PC-9 (cell line): ENCODE results near the gene SEMA4B.

Experiments used
- CTCF ChIP-seq: fragments of 200-600 bp; sonication (generic); conservative IDR thresholded peaks from 2 replicates; pipeline ENCODE4 v1.6.1; 2017; ENCODE audit warnings: mixed run types, antibody characterized with exemption, mild to moderate bottlenecking, moderate library complexity
- EZH2 ChIP-seq: fragments of 200-600 bp; sonication (generic); IDR thresholded peaks from 2 replicates; pipeline ENCODE4 v1.8.0; 2017; ENCODE audit warnings: antibody characterized with exemption, low read depth

GRCh38 chr15:90241343-90242192, 40.4 kb downstream of the SEMA4B start:
- no peak for TF ChIP-seq CTCF
- TF ChIP-seq EZH2, result no peak
